GM12891 (cell line): ENCODE data around the gene ZGRF1.
"Not testable (repeated sequence)": the region's sequence is repeated elsewhere in the genome, so short reads cannot be mapped to it uniquely, and the experiment has no call there.

Experiments
- DNase-seq: peaks from one replicate; pipeline ENCODE4 v3.0.0; 2011; ENCODE audit warnings: low spot score; ENCODE audit not compliant: insufficient read length
- FAIRE-seq: peaks from 2 replicates; lab custom pipeline; 2011; peaks lifted over from hg19 to GRCh38; lab: Jason Lieb, UNC
- PAX5 ChIP-seq: IDR thresholded peaks from 2 replicates; pipeline ENCODE4 v1.6.1; 2011; ENCODE audit warnings: low read length, moderate library complexity, mild to moderate bottlenecking; ENCODE audit not compliant: insufficient read depth, severe bottlenecking
- POLR2A ChIP-seq: IDR thresholded peaks from 2 replicates; pipeline ENCODE4 v1.6.1; 2011; ENCODE audit warnings: low read depth, low read length, control low read depth
- POLR2AphosphoS5 ChIP-seq: IDR thresholded peaks from 2 replicates; pipeline ENCODE4 v1.6.1; 2011; ENCODE audit warnings: low read depth, low read length, control low read depth
- POU2F2 ChIP-seq: IDR thresholded peaks from 2 replicates; pipeline ENCODE4 v1.6.1; 2011; ENCODE audit warnings: low read depth, mild to moderate bottlenecking, control low read depth, low read length, moderate library complexity
- SPI1 ChIP-seq: IDR thresholded peaks from 2 replicates; pipeline ENCODE4 v1.6.1; 2011; ENCODE audit warnings: low read depth, low read length, control low read depth
- TAF1 ChIP-seq: IDR thresholded peaks from 2 replicates; pipeline ENCODE4 v1.6.1; 2011; ENCODE audit warnings: low read depth, low read length, control low read depth

ZGRF1 gene

GRCh38 chr4:112642526-112642925, 5.8 kb upstream of the ZGRF1 start:
- FAIRE-seq: peak; percentile 62
- TF ChIP-seq POU2F2: no peak
- no peak for TF ChIP-seq POLR2AphosphoS5
- no peak for TF ChIP-seq SPI1
- no peak for TF ChIP-seq POLR2A
- no peak for TF ChIP-seq PAX5
- TF ChIP-seq TAF1: no peak
- no peak for DNase-seq

- FAIRE-seq: no peak
- DNase-seq: no peak
- TF ChIP-seq TAF1 (no peak), POLR2AphosphoS5 (no peak), SPI1 (no peak), POLR2A (no peak), PAX5 (no peak), POU2F2 (no peak)
These were observed 800 bp upstream of the ZGRF1 start for GRCh38 chr4:112637552-112637866.

- DNase-seq (no peak), FAIRE-seq (peak; percentile 58)
- peak; percentile 68 for TF ChIP-seq SPI1
- TF ChIP-seq PAX5: no peak
- no peak for TF ChIP-seq POLR2AphosphoS5
- TF ChIP-seq POU2F2: no peak
These were observed 3.1 kb downstream of the ZGRF1 start for GRCh38 chr4:112633477-112634235.

GRCh38 chr4:112626228-112626627, 10.5 kb downstream of the ZGRF1 start:
- DNase-seq (no peak), FAIRE-seq (peak; percentile 66)
- TF ChIP-seq TAF1 (no peak), PAX5 (no peak), POLR2A (no peak), SPI1 (no peak), POU2F2 (no peak), POLR2AphosphoS5 (no peak)

- FAIRE-seq (no peak), DNase-seq (no peak)
- no peak for TF ChIP-seq PAX5
- TF ChIP-seq POU2F2: no peak
- no peak for TF ChIP-seq SPI1
- TF ChIP-seq TAF1: no peak
- no peak for TF ChIP-seq POLR2A
- TF ChIP-seq POLR2AphosphoS5: no peak
These were observed 19.7 kb downstream of the ZGRF1 start for GRCh38 chr4:112616984-112617383.

- not testable (repeated sequence) for FAIRE-seq, DNase-seq
These were observed 23.9 kb downstream of the ZGRF1 start for GRCh38 chr4:112612814-112613213.

GRCh38 chr4:112604589-112604988, 32.1 kb downstream of the ZGRF1 start:
- TF ChIP-seq PAX5: no peak
- TF ChIP-seq POLR2AphosphoS5: no peak
- TF ChIP-seq SPI1: no peak
- no peak for TF ChIP-seq POLR2A
- no peak for TF ChIP-seq POU2F2
- TF ChIP-seq TAF1: no peak
- FAIRE-seq: peak; percentile 9
- no peak for DNase-seq

GRCh38 chr4:112594993-112595392, 41.7 kb downstream of the ZGRF1 start:
- FAIRE-seq (no peak), DNase-seq (no peak)
- no peak for TF ChIP-seq SPI1
- no peak for TF ChIP-seq POLR2A
- no peak for TF ChIP-seq POU2F2
- no peak for TF ChIP-seq POLR2AphosphoS5
- TF ChIP-seq TAF1: no peak
- TF ChIP-seq PAX5: no peak

GRCh38 chr4:112593438-112594133, 43.1 kb downstream of the ZGRF1 start:
- DNase-seq (no peak), FAIRE-seq (no peak)
- peak; percentile 97 for TF ChIP-seq SPI1
- TF ChIP-seq POU2F2: no peak
- TF ChIP-seq POLR2A: no peak
- no peak for TF ChIP-seq TAF1

- TF ChIP-seq TAF1 (no peak), PAX5 (no peak), POLR2A (no peak), POLR2AphosphoS5 (no peak), SPI1 (no peak), POU2F2 (no peak)
- FAIRE-seq (no peak), DNase-seq (no peak)
These were observed 44.0 kb downstream of the ZGRF1 start for GRCh38 chr4:112592717-112593116.
